GM12801 (cell line): Measurements from ENCODE around the gene CRYGC.

Experiments
- TF ChIP-seq, protein P1 (sequence below): IDR thresholded peaks from one replicate; pipeline ENCODE4 v1.5.1; 2011; ENCODE audit warnings: control low read depth; ENCODE audit not compliant: insufficient read length; ENCODE audit errors: extremely low read depth

CRYGC gene

DNA sequence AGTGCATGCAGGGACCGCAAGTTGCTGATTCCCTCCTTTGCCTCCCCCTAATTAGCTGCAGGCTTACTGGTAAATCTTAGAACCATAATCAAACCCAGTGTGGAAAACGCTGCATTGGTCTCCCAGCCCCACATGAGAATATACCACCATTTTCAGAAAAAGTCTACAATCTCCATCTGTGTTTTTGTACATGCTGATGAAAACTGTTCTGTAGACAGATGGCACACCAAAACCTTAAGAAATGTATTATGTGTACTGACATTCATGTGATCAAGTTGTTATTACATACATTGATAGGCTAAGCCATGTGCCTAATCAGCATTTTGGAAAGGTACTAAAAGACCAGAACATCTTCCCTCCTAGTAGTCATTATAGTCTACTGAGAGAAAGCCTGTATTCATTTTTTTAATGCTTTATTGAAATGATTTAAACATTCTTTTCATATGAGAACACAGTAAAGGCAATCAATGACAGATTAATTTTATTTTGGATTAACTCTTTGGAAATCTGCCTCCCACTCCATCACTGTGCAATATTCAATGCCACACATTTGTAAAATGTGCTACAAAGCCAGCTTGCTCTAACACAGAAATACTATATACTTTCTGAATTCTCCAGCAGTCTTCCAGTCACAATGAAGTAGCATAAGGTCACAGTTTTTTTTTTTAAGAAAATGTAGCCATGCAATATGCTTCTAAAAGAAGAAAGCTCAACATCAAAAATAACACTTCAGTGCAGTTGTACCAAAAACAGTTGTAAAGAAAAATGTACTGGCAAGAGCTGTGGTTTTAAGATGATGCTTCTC is 35.5 kb upstream of the CRYGC start:
- TF ChIP-seq, protein P1, sequence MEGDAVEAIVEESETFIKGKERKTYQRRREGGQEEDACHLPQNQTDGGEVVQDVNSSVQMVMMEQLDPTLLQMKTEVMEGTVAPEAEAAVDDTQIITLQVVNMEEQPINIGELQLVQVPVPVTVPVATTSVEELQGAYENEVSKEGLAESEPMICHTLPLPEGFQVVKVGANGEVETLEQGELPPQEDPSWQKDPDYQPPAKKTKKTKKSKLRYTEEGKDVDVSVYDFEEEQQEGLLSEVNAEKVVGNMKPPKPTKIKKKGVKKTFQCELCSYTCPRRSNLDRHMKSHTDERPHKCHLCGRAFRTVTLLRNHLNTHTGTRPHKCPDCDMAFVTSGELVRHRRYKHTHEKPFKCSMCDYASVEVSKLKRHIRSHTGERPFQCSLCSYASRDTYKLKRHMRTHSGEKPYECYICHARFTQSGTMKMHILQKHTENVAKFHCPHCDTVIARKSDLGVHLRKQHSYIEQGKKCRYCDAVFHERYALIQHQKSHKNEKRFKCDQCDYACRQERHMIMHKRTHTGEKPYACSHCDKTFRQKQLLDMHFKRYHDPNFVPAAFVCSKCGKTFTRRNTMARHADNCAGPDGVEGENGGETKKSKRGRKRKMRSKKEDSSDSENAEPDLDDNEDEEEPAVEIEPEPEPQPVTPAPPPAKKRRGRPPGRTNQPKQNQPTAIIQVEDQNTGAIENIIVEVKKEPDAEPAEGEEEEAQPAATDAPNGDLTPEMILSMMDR, result no peak

DNA sequence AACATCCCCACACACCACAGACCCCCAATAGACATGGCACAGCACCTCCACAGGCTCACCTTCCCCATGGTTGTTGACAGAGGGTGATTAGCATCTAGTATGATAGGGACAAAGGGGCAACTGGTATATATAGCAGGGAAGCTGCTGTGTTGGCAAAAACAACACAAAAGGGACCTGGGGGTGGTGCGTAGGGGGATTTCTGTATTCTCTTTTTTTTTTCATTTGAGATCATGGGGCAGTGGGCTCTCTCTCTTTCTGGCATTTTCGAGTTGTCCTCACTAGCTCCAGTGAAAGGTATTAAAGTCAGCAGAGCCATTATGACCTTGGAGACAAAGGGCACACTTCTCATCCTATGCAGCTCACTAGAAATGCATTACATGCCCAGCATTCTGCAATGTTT is 33.9 kb upstream of the CRYGC start, which contains the start of gene CRYGA:
Gene CRYGA, minus strand, starts transcription at position 101 of the 400 bp plus-strand sequence. Its CDS starts 33 bp downstream, at position 68.
- TF ChIP-seq, protein P1, result no peak

DNA sequence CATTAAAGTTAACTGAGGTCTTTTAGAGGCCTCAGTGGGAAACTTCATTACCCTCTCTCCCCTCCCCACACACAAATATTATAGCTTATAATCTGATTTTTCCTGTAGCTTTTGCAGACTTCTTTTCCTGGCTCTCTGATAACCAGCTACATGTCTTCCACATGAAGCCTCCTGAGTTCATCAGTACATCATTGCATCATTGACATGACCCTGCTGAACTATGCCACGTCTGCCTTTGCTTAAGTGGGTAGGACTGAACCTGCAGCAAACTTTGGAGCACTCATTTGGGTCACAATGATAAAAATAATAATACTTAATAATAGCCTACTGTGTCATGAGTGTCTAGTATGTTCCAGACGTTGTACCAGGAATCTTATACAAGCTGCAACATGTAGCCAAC is 26.8 kb upstream of the CRYGC start:
- TF ChIP-seq, protein P1, result no peak

GRCh38 chr2:208153156-208153555 is 23.5 kb upstream of the CRYGC start:
- TF ChIP-seq, protein P1, result no peak

DNA sequence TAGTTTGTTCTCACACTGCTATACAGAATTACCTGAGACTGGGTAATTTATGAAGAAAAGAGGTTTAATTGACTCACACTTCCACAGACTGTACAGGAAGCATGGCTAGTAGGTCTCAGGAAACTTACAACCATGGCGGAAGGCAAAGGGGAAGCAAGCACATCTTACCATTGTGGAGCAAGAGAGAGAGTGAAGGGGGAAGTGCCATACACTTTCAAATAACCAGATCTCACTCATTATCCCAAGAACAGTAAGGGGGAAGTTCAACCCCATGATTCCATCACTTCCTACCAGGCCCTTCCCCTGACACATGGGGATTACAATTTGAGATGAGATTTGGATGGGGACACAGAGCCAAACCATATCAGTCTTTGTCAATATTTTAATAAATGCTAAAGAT is 21.3 kb upstream of the CRYGC start:
- TF ChIP-seq, protein P1, result no peak

DNA sequence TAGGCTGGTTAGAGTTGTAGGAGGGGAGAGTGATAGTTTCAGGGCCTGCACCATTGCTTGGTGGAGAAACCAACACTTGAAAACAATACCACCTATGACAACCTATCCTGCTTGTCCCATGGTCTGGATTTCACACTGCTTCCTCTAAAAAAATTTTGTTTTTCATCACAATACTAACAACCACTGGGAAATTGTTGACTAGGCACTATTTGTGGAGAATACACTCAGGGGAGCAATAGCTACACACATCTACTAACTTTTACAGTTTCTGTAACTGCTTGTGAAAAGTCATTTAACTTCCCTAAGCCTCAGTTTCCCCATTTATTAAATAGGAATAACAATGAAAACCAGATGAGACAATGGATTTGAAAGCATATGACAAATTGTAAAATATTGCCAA is 20.5 kb upstream of the CRYGC start:
- TF ChIP-seq, protein P1, result no peak

GRCh38 chr2:208148803-208149202 is 19.2 kb upstream of the CRYGC start:
- TF ChIP-seq, protein P1, result no peak
